Measurements from ENCODE around the gene CHI3L1.
"Not testable (repeated sequence)": the region's sequence is repeated elsewhere in the genome, so short reads cannot be mapped to it uniquely, and the experiment has no call there.

The CHI3L1 gene

DNA sequence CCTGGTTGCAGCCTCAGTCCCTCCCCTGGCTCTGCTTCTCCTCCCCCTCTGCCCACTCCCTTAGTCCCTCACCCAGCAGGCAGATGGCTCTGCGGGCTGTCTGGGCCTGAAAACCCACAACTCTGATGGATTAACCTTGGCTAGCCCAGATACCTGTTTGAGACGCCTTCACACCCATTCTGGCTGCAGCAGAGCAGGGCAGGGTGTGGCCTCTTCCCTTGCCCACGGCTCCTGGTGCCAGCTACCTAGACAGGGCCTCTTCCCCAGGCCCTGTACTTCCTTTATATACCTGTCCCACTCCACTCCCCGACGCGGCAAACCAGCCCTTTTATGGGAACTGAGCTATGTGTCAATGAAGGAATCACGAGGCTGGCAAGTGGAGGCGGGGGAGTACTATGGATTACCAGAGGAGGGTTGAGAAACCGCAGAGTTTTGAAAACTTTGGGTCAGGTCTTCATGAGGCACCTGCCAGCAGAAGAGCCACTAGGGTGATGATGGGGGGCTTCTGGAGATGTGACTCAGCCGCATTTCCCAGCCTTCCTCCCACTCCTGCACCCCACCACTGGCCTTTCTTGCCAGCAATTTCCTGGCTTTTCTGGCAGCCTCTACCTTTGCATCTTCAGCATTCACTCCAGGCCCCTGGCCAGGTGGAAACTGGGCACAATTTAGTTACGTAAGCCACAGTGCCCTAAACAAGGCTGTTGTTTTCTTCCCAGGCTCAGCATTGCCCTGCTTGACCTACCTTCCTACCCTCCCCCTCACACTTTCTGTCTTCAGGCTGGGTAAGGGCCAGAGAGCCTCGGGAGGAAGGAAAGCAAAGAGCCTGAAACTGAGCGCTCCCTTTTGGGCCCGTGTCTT is at the start of gene CHI3L1:
Gene CHI3L1 (minus strand): TSS at position 259 of the 858 bp plus-strand sequence. CDS start 81 bp downstream, at position 178.
- peak; percentile 32 for DNase-seq

DNA sequence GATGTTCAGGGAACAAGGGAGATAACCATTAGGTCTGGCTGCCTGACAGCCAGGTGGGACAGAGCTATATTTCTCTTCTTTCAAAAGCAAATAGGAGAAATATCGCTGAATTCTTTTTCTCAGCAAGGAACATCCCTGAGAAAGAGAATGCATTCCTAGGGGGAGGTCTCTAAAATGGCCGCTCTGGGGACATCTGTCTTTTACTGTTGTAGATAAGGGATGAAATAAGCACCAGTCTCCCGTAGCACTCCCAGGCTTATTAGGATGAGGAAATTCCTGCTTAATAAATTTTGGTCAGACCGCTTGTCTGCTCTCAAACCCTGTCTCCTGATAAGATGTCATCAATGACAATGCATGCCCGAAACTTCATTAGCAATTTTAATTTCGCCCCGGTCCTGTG is 48.4 kb upstream of the CHI3L1 start:
- not testable (repeated sequence) for DNase-seq

DNA sequence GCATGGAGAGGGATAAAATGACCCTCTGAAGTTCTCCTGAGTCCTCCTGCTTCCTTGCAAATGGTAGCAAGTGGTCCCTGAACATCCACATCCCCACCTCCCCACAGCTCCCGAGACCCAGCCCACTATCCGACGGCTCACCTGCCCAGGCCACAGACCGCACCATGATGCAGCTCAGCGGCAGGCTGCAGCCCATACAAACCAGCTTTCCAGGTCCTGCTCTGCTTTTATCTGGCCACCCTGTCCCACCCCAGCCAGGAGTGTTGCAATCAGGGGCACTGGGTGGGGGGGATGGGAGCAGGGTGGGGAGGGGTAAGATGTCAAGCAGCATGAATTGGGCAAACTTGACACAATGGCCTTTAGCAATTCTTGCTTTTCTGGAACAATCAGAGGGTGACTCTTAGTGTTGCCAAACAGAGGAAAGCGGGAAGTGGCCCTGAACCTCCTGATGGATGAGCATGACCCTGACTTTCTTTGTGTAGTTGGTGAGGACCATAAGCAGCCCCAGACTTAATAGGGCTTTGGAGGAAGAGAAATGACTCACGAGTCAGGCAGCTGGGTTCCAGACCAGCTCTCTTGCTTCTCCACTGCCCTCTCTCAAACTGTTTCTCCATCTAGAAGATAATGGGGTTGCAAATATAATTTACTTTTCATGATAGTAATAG is 43.1 kb upstream of the CHI3L1 start, which contains the start of gene CHIT1:
Gene CHIT1 (minus strand): TSS at position 203 of the 665 bp plus-strand sequence. CDS start 37 bp downstream, at position 166.
- DNase-seq: no peak

DNA sequence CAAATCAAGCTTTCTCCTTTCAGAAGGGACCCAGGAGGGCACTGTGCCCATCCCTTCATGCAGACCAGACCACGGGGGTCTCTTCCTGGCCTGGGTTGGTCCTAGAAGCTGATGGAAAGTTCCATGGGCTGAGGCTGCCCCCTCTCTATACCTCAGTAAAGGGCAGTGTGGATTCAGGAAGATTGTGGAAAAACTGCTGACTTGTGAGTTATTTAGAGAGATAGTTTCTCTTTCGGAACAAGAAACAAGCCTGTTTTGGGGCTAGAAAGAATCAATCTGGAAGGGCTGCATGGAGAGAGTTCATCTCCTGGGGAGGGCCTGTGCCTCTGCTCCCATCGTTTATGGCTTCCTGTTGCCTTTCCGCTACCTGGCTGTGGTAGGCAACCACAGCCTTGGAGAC is 42.2 kb upstream of the CHI3L1 start:
- DNase-seq: no peak

DNA sequence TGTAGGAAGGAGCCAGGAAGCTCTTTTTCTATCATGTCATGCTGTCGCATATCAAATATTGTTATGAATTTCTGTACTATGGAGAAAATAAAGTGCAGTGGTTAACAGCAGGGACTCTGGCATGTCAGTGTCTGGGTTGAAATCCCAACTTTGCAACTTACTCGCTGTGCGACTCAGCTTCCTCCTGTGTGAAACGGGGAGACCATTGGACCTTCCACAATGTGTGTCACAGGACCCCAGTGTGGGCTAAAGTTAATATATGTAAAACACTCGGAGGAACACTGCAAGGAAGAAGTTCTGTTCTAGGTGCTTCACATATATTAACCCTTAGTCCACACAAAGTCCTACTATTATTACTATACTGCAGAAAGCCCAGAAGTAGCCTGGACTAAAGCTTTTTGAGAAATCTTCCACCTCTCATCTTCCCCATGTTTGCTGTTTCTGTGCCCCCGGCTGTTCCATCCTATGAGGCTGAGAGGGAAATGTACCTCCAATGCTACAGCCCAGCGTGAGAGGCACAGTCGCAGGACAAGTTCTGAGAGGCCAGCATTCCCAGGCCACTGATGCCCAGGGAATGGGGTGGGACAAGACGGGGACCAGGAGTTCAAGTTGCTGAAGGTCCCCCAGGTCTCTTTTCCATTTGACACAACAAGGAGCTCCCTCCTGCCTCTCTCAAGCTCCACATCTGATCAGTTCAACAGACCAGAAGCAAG is 41.0 kb upstream of the CHI3L1 start:
- no peak for DNase-seq

DNA sequence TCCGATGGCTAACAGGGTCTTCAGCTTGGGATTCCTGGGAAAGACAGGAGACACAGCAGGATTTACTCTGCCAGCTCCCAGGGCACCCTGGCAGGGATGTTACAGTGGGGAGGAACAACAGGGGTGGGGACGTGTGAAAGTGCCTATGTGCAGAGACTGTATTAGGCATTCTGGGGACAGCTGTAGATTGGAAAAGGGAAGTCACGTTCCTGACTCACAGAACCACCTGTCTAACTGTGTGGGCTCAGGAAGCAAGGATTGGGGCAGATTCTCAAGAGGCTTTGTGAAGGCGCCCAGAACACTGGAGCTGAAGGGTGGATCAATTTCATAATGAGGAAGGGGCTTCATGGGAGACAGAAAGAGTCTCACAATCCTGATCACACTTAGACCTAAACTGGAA is 38.6 kb upstream of the CHI3L1 start:
- DNase-seq: no peak

DNA sequence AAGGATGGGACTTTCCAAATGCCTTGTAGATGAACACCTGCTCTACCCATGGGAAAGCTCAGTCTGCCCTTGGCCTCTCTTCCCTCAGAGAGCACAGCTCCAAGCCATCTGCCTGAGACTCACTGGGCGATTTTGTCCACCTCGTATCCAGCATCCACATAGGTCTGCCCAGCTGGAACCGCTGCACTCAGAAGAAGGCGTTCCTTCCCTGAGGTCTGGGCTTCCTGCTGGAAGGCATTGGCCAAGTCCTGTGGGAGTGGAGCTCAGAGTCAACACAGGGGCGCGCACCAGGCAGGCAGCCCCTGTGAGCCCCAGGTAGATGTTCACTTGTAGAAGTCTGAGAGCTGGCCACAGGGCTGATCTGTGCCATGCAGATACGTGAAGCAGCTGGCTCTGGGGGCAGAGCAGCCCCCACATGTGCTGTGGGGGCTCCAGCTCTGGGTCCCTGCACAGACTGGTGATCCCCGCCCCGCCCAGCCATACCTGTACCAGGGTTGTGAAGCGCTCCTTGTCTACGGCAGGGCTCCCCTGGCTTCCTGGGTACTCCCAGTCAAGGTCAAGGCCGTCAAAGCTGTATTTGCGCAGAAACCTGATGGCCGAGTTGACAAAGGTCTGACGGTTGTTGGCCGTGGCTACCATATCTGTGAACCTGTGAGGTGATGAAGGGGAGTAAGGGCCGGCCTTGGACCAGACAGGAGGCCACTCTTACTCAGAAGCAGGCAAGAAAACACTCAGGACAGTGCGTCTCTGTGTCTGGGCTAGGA is 36.7 kb upstream of the CHI3L1 start:
- DNase-seq: no peak

DNA sequence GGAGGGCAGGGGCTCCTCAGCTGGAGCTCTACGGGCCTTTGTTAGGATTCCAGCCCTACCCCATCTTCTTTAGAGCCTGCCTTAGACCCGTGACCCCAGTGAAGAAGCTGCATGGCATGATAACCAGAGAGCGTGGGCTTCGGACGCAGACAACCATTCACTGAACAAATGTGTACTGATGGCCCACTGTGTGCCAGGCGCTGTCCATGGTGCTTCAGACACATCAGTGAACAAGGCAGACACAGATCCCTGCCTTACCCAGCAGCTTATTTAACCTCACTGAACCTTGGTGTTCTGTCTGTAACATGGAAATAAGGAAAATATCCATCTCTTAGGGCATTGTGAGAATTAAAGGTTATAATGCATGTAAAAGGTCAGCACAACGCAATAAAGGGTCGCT is 33.4 kb upstream of the CHI3L1 start:
- no peak for DNase-seq

DNA sequence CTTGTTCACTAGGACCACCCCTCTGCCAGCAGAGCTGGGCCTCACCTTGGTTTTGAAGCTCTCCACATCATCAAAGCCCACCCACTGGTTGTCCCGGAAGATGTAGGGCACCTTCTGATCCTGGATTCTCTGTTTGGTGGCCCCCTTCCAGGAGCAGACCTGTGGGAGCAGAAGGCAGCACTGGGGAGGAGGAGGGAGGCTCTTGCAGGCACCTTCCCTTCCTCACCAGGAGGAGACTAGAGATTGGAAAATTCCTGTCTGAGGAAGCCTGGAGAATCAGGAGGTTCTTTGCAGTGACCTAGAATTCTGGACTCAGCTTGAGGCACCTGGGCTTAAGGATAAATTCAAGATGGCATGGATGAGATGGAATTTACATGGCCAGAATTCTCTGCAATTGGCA is 32.7 kb upstream of the CHI3L1 start:
- DNase-seq: no peak

DNA sequence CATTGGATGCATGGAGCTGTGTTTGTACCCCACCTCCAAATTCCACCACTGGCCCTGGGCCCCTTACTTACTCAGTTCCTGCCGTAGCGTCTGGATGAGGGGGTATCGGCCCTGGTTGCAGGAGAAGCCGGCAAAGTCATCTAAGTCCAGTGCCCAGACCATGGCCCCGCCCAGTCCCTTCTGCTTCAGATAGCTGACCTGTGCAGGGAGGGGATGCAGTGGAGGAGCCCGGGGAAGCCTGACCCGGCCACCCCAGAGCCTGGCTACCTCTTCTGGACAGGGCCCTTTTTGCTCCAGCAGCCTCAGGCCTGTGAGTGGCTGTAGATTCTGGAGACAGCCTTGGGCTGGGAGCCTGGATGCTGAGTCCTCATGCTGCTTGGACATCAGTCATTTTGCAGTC is 31.2 kb upstream of the CHI3L1 start:
- DNase-seq: no peak

DNA sequence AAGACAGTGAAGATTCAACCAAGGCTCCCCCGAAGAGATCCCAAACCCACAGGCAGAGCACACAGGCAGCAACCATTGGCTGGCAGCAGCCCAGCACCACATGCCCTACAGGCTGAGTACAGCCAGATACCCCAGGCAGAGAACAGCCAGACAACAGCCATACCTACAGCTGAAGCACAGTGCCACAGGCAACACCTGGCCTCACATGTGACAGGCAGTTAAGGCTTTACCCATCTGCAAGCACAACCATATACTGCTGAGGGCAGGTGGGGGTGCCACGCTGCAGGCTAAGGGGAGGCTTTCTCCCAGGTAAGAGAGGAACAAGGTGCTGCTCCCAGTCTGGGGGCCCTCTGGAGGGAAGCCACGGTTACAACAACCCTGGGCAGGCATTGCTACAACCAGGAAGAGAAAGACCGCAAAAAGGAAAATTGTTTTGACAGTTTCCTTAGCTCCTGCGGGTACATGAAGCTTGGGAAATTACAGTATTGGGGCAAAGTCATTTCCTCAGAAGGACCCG is 30.7 kb upstream of the CHI3L1 start:
- no peak for DNase-seq

DNA sequence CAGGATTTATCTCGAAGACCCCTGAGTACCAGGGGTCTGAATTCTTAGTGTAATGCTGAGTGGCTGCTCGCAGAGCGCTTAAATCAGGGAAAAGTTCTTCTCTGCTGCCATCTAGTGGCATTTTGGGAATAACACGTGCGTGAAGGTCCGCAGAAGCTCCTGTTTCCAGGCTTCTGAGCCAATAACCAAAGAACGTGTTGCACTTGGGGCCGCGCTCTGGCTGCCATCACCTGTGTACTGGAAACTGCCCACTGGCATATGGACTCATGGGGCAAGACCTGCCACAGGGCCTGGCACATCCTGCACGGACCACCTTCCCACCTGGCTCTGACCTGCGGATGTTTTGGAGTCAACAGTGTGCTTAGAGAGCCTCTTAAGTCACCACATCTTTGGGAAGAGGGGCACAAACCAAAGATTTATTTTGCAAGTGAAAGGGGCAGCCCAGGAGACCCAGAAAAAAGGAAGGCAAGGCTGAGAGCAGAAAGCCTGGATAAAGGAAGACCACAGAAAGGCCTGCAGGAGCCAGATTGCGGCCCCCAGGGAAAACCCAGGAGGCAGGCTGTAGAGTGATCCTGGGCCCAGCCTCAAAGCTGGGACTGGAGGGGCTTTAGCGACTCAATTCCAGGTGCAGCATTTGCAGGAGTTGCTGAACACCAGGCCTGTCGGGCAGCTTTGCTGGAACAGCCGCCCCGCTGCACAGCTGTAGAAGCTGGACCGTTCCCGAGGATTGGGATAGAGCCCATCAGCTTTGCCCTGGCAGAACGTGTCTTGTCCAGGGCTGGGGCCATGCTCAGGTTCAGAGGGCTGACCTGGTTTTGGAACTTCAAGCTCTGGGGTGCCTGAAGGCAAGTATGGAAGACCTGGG is 30.0 kb upstream of the CHI3L1 start:
- DNase-seq: peak; percentile 78

DNA sequence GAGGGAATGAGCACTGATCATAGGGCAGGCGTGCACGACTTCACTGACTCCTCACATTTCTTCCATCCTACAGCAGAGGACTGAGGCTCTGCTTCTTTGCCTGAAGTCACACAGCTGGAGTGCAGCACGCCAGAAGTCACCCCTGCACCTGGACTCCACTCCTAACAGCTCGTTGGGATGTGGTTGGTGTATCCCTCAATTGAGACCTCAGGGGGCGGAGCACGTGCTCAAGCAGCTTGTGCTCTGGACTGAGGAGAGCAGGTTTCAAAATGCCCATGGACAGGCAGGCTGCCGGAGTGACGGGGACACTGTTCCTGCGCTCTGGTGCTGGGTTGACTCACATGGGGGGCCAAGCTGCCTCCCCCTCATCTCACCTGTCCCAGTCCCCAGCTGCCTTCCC is 29.1 kb upstream of the CHI3L1 start:
- no peak for DNase-seq

DNA sequence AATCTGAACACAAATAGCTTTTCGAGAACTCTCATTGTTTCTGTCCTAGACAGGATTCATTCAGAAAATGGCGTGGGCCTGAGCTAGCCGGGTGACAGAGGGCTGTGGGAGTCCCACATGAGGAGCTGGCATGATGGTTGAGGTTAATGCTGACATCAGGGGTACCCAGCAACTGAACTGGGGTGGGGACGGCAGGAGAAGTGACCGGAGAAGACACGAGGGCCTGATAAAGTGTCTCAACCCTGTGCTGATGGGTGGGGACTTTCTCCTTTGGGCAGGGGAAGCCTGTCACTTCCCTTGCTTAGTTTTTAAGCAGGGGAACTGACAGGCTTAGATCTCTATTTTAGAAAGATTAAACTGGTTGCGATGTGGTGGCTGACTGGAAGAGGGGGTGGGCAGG is 28.4 kb upstream of the CHI3L1 start:
- no peak for DNase-seq

DNA sequence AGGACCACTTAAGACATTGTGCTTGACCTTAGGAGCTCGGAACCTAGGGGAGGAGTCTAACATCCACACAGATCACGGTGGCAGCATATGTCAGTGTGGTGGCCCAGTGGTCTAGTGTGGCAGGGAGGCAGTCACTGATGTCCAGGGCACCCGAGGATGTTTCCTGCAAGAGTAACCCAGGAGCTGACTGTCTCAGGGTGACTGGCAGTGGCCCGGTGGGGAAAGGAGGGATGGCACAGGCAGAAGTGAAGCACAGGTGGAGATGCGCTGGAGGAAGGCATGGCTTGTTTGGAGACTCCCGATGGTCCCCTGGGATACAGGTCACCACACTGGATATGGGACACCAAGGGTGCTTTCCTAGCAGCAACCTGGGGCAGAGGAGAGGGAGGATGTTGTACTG is 26.6 kb upstream of the CHI3L1 start:
- no peak for DNase-seq

DNA sequence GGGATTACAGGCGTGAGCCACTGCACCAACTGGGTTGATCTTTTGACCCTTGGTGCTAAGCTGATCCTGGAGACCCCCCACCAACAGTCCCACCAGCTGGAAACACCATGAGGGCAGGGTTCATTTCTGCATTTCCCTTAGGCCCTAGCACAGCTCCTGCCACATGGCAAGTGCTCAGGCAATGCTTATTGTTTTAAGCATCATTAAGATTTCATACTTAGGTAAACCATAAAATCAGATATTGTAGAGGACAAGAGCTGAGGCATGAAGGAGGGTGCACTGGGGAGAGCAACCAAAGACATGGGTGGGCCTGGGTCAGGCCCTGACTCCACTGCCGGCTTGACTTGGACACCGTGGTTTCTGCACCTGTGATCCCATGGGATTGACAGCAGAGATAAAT is 25.3 kb upstream of the CHI3L1 start:
- no peak for DNase-seq

DNA sequence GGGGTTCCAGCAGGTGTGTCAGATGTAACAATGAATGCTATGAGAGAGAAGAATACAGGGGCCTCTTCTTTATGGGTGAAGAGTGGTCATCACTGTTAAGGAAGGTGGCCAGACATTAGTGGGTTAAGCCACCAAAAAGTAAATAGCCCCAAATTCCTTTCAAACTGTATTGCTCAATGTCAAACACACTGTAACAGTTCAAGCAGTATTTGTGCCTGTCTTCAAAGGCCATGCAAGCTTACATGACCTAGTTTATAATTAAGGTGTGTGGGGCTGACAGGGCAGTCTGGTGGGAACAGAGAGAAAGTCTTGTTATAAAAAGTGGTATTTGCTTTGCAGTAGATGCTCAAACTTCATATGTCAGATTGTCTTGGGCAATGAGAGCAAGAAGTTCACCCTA is 24.5 kb upstream of the CHI3L1 start:
- no peak for DNase-seq

DNA sequence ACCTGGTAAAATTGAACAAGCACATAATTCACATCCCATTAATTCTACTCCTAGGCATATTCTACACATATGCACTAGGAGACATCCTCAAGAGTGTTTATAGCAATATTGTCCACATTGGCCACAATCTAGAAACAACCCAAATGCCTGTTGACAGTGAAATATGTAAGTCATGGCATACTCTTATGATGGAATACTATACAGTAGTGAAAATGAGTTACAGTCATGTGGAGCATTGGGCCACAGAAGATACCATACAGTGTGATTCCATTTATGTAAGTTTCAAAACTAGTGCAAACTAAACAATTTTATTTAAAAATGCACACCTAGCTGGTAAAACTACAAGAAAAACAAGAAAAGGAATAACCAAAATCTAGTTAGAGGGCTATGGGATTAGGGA is 23.8 kb upstream of the CHI3L1 start:
- DNase-seq: no peak

DNA sequence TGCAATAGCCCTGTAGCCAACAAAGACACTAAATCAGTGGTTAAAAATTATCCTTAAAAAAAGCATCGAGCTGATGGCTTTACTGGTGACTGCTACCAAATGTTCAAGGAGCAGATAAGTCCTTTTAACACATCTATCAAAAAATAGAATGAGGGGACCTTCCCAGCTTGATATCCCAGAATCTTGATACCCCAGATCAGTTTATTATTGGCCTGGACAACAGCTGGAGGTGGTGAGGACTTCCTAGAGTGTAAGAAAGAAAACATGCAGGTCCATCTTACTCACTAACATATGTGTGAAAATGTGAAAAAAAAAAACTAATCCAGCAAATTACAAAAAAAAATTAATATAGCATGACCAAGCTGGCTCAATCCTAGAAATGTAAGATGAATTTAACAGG is 21.7 kb upstream of the CHI3L1 start:
- no peak for DNase-seq

DNA sequence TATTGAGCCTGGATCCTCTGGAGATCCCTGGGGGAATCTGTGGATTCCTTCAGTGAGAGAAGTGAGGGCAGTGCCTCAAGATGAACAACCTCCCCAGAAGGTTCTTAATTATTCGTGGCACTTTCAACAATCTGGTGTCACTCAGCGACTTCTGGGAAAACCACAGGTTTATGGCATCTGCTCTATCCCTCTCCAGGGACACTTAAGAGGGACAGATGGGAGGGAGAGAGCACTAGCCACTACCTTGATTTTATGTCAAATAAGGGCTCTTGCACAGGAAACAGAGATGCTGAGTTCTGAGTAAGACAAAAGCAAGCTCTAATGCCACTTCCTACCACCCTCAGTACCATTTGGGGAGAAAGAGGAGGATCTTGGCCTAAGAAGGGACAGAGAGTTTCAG is 21.2 kb upstream of the CHI3L1 start:
- DNase-seq: no peak

DNA sequence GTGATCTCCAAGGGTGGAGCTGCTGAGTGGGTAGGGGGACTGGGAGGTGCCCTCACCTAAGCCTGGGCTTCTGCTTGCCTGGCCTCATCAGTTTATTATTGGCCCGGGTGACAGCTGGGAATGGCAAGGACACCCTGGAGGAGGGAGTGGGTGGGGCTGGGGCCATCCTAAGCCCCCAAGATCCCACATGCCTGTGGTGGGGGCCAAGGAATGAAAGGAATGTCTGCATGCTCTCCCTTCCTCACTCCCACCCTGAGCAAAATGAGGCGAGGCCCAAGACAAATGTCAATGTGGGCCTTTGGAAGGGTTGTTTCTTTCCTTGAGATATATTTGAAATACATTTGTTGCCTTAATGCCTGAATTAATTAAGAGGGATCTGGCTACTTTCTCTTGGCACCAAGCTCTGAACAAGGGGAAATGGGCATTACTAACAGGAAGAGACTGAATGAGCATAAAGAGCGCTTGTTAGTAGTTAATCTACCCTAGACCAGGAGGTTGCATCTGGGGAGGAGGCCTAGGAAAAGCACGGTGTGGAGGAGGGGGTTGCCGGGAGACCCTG is 19.7 kb upstream of the CHI3L1 start:
- DNase-seq: no peak

Measured in kidney glomerular epithelial cell (primary cell).